ENCODE data around the gene PLCD4.

- TF ChIP-seq POLR2AphosphoS5 (IDR thresholded peaks at IDR 0.05; ENCODE audit: borderline replicate concordance, low read depth, low read length) (no peak), EZH2 (IDR thresholded peaks at IDR 0.05) (no peak), FOXP2 (optimal IDR thresholded peaks at IDR 0.05; ENCODE audit: control extremely low read depth, extremely low read length, insufficient read depth) (no peak)
Measured at GRCh38 chr2:218569038-218569431, 38.7 kb upstream of the PLCD4 start.

Data from SK-N-MC (cell line).